T-helper 2 cell treated with Interferon-gamma antibody and Interleukin-4, amounts not matched to agents 5 μg/mL and 100 μg/mL, for 36 hours (primary cell): ENCODE measurements around the gene NPIPA1.
"Not testable (repeated sequence)": the region's sequence is repeated elsewhere in the genome, so short reads cannot be mapped to it uniquely, and the experiment has no call there.

Experiments used
- DNase-seq: peaks from one replicate; pipeline ENCODE4 v3.0.0; 2021; ENCODE audit warnings: low spot score
- H3K27ac Mint-ChIP-seq: one replicate; pipeline ENCODE4 v1.8.0; 2021; ENCODE audit warnings: mild to moderate bottlenecking, mixed read lengths
- H3K27me3 Mint-ChIP-seq: one replicate; pipeline ENCODE4 v1.8.0; 2021; ENCODE audit warnings: low read depth, mixed read lengths
- H3K36me3 Mint-ChIP-seq: one replicate; pipeline ENCODE4 v1.8.0; 2021; ENCODE audit warnings: low read depth, mixed read lengths
- H3K4me1 Mint-ChIP-seq: one replicate; pipeline ENCODE4 v1.8.0; 2021; ENCODE audit warnings: low read depth, mixed read lengths
- H3K4me3 Mint-ChIP-seq: one replicate; pipeline ENCODE4 v1.8.0; 2022; ENCODE audit warnings: mild to moderate bottlenecking, moderate library complexity, mixed read lengths
- H3K9me3 Mint-ChIP-seq: one replicate; pipeline ENCODE4 v1.8.0; 2021; ENCODE audit warnings: mixed read lengths

NPIPA1 gene

DNA sequence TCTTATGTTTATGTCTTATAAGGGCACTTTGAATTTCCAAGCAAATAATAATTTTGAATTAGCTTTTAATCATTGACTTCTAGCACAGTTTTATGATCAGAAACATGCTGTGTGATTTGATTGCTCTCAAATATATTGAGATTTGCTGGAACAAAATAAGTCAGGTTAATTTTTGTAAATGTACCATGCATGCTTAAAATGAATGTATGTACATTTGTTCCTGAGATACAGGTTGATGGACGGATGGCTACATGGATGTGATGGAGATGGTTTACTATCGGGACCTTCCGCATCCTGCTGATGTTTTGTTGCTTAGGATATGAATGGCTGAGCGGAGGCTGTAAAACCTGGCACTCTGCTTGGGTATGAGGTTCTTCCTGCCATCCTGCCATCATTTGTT is at the start of gene NPIPA1:
Gene NPIPA1 (plus strand): TSS at position 301 of the 400 bp plus-strand sequence. CDS start 0 bp downstream, at position 301.
- not testable (repeated sequence) for H3K4me1 Mint-ChIP-seq, H3K9me3 Mint-ChIP-seq, DNase-seq, H3K27me3 Mint-ChIP-seq, H3K4me3 Mint-ChIP-seq, H3K36me3 Mint-ChIP-seq, H3K27ac Mint-ChIP-seq

DNA sequence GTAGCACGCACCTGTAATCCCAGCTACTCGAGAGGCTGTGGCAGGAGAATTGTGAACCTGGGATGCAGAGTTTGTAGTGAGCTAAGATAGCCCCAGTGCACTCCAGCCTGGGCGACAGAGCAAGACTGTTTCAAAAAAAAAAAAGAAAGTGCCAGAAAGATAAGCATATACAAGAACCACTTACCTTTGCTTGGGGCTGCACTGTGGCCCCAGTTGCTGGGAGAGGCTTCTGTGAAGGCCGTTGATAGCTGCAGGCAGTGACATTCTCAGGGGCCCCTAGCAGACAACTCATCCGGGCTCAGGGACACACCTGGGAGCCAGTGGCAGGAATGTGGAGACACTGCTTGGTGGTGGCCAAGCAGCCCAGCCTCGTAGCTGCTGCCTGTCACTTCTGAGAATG is 45.1 kb upstream of the NPIPA1 start:
- not testable (repeated sequence) for H3K9me3 Mint-ChIP-seq, DNase-seq, H3K27ac Mint-ChIP-seq, H3K36me3 Mint-ChIP-seq, H3K4me1 Mint-ChIP-seq, H3K27me3 Mint-ChIP-seq, H3K4me3 Mint-ChIP-seq

DNA sequence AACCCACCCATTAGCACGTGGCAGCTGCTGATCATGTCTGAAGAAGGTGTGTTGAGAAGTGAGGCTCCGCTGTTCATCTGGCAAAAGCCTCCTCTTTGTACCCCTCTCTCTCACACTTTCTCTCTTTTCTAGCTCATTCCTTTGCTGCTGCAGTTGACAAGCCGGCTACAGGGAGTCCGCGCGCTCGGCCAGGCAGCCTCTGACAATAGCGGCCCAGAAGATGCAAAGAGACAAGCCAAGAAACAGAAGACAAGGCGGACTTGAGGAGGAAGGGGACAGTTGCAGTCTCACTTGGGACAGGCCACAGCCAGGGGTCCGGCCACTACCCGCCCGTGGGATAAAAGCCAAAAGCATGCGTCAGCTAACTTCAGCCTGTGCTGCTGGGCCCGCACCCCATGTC is 41.9 kb upstream of the NPIPA1 start:
- H3K4me1 Mint-ChIP-seq, H3K27me3 Mint-ChIP-seq, H3K4me3 Mint-ChIP-seq, H3K9me3 Mint-ChIP-seq, H3K27ac Mint-ChIP-seq, DNase-seq, H3K36me3 Mint-ChIP-seq: not testable (repeated sequence)

DNA sequence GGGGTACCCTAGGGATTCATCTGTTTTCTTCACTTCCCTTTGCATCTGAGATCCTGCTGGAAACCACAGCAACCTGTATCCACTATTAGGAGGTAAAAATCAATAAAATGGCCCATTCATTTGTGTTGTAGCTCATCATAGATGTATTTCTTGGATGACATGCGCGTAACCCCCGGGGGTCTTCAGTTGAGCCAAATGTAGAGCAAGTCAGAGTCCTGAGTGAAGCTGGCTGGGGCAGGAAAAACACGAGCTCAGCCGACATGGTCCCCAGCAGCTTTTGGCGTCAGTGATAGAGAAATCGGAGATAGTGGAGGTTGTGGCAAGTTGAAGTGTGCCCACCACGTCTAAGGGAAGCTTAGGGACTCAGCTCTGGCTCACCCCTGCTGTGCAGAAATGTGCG is 41.2 kb upstream of the NPIPA1 start:
- not testable (repeated sequence) for H3K36me3 Mint-ChIP-seq, H3K4me3 Mint-ChIP-seq, H3K4me1 Mint-ChIP-seq, DNase-seq, H3K27ac Mint-ChIP-seq, H3K27me3 Mint-ChIP-seq, H3K9me3 Mint-ChIP-seq

DNA sequence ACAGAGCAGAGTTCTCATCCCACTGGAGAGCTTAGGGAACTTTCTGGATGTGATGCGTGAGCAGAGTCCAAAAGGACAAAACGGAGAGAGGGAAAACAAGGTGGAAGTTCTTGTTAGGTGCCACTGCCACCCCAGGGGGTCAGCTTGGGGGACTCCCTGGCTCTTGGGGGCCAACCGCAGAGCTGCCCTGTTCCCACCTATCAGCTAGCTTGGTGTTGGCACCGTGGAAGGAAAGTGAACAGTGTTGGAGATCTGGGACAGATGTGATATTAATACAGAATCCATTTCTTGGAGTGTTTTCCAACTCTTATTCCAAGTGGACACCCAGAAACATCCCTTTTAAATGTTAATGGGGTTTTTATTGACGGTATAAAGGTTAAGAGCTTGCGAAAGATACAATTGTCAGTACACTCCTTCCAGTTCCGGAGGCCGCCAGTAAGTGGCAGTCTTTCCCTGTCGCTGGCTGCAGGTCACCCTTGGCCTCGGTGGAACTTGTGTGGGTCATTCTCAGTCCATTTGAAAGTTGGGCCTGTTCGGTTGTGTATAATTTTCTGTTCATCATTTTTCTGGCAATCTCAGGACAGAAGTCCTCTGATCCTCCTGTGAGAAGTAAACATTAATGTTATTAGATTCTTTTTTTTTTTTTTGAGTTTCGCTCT is 40.1 kb upstream of the NPIPA1 start:
- not testable (repeated sequence) for DNase-seq, H3K27ac Mint-ChIP-seq, H3K27me3 Mint-ChIP-seq, H3K4me1 Mint-ChIP-seq, H3K4me3 Mint-ChIP-seq, H3K9me3 Mint-ChIP-seq, H3K36me3 Mint-ChIP-seq

DNA sequence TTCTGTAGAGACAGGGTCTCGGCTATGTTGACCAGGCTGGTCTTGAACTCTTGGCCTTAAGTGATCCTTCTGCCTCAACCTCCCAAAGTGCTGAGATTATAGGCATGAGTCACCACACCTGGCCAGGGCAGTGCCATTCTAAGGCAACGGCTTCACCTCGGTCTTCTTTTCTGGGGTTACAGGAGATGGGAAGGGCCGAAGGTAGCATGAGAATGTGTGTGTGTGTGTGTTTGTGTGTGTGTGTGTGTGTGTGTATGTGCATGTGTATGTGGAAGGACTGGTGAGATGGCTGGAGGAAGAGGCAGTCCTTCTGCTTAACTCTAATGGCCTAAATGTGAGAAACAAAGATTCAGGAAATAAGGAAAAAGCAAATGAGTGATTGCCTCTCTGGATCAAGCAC is 39.1 kb upstream of the NPIPA1 start:
- H3K27me3 Mint-ChIP-seq, H3K27ac Mint-ChIP-seq, H3K9me3 Mint-ChIP-seq, DNase-seq, H3K36me3 Mint-ChIP-seq, H3K4me3 Mint-ChIP-seq, H3K4me1 Mint-ChIP-seq: not testable (repeated sequence)

DNA sequence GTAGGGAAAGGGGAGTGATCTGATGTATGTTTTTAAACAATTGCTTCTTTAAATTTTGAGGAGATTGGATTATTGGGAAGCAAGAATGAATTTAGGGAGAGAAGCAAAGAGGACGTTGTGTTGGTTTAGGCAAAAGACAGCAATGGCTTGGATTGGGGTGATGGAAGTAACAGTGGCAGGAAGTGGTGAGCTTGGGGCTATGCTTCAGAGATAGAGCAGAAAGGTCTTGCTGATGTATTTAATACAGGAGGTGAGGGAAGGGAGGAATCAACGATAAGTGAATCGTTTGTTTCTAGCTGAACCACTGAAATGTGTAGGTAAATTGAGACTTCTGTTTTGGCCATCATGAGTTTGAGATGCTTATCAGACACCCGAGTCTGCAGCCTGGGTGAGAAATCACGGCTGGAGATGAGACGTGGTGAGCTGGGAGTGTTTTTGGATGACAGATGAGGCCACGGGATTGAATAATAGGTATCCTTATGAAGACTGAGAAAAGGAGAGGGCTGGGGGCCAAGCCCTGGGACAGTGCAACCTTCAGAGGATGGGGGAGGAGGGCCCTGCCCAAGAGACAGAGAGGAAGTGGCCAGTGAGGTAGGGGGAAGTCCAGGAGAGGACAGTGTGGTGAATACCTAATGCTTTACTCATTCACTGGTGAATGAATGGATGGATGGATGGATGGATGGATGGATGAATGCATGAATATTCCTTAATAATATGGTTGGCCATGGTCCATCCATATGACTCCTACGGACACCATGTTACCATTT is 33.9 kb upstream of the NPIPA1 start:
- peak overlapping the region; percentile 45 for H3K27ac Mint-ChIP-seq
- peak overlapping the region; percentile 46 for H3K4me3 Mint-ChIP-seq
- H3K4me1 Mint-ChIP-seq, H3K27me3 Mint-ChIP-seq, H3K9me3 Mint-ChIP-seq, H3K36me3 Mint-ChIP-seq: not testable (repeated sequence)
- DNase-seq, result peak; percentile 17

DNA sequence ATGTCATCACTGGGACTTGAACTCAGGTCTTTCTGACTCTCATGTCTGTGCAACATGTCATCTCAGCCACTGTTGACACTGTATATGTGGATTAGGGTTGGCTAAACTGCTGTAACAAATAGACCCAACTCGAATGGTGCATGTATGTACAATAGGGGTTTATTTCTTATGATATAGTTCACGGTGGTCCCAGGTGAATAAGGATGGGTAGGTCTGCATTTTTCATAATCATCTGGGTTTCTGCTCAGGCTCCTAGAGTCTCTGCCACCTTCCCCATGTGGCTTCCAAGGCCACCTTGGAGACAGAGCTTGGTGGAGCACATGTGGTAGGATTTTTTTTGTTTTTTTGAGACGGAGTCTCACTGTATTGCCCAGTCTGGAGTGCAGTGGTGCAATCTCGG is 27.5 kb upstream of the NPIPA1 start:
- H3K4me3 Mint-ChIP-seq, H3K27me3 Mint-ChIP-seq, DNase-seq, H3K4me1 Mint-ChIP-seq, H3K27ac Mint-ChIP-seq, H3K36me3 Mint-ChIP-seq, H3K9me3 Mint-ChIP-seq: not testable (repeated sequence)

DNA sequence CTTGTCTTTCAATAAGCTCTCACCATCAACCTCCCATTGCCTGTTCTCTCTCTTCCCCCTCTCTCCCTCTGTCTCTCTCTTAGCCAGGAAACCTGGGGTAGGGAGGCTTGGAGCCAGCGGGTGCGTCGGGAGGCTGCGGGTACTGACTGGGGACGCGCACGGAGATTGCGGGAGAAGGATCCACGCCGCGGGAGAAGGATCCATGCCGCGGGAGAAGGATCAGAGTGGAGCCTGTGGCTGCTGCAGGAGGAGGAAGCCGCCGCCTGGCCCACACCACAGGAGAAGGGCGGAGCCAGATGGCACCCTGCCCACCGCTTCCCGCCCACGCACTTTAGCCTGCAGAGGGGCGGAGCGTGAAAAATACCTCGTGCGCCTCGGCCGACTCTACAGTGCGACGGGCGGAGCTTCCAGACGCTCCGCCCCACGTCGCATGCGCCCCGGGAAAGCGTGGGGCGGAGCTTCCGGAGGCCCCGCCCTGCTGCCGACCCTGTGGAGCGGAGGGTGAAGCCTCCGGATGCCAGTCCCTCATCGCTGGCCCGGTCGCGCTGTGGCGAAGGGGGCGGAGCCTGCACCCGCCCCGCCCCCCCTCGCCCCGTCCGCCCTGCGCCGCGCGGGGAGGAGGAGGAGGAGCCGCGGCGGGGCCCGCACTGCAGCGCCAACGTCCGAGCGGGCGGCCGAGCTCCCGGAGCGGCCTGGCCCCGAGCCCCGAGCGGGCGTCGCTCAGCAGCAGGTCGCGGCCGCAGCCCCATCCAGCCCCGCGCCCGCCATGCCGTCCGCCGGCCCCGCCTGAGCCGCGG is 26.2 kb upstream of the NPIPA1 start:
- not testable (repeated sequence) for H3K9me3 Mint-ChIP-seq, H3K36me3 Mint-ChIP-seq, H3K4me3 Mint-ChIP-seq, H3K4me1 Mint-ChIP-seq, H3K27me3 Mint-ChIP-seq, H3K27ac Mint-ChIP-seq, DNase-seq

DNA sequence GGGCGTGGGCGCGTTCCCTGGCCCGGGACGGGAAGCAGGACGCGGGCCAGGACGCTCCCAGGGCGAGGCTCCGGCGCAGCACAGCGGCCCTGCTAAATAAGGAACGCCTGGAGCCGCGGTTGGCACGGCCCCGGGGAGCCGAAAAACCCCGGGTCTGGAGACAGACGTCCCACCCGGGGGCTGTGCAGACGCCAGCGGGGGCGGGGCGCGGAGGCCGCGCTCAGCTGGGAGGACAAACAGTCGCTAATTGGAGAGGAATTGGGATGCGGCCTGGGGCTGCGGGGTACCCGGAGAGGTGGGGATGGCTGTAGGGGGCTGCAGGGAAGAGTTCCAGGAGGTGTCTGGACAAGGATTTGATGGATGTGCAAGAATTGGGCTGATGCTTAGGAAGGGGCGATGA is 25.3 kb upstream of the NPIPA1 start:
- H3K27ac Mint-ChIP-seq, H3K36me3 Mint-ChIP-seq, H3K4me1 Mint-ChIP-seq, H3K27me3 Mint-ChIP-seq, H3K9me3 Mint-ChIP-seq: not testable (repeated sequence)
- peak overlapping the region; percentile 77 for H3K4me3 Mint-ChIP-seq
- peak; percentile 42 for DNase-seq

DNA sequence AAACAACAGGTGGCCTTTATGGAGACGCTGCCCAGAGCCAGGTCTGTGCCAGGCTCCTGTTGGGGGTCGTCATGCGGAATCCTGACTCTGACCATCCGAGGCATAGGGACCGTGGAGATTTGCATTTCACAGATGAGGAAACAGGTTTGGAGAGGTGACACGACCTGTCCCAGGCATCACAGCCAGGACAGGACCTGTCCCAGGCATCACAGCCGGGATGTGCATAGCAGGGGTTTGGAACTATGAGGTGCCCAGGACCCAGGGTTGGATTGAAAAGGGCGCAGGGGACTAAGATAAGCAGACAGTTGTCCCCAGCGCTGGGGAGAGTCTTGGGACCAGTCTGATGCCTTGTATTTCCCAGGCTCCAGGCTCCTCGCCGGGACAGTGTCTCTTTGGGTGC is 24.7 kb upstream of the NPIPA1 start:
- H3K4me1 Mint-ChIP-seq, DNase-seq, H3K4me3 Mint-ChIP-seq, H3K36me3 Mint-ChIP-seq, H3K27ac Mint-ChIP-seq, H3K27me3 Mint-ChIP-seq, H3K9me3 Mint-ChIP-seq: not testable (repeated sequence)

DNA sequence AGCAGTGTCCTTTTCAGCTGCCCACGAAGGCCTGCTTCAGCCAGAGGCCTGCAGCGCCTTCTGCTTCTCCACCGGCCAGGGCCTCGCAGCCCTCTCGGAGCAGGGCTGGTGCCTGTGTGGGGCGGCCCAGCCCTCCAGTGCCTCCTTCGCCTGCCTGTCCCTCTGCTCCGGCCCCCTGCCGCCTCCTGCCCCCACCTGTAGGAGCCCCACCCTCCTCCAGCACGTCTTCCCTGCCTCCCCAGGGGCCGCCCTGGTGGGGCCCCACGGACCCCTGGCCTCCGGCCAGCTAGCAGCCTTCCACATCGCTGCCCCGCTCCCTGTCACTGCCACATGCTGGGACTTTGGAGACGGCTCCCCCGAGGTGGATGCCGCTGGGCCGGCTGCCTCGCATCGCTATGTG is 18.7 kb upstream of the NPIPA1 start:
- not testable (repeated sequence) for H3K4me3 Mint-ChIP-seq, H3K36me3 Mint-ChIP-seq, H3K27ac Mint-ChIP-seq, DNase-seq, H3K4me1 Mint-ChIP-seq, H3K27me3 Mint-ChIP-seq, H3K9me3 Mint-ChIP-seq

DNA sequence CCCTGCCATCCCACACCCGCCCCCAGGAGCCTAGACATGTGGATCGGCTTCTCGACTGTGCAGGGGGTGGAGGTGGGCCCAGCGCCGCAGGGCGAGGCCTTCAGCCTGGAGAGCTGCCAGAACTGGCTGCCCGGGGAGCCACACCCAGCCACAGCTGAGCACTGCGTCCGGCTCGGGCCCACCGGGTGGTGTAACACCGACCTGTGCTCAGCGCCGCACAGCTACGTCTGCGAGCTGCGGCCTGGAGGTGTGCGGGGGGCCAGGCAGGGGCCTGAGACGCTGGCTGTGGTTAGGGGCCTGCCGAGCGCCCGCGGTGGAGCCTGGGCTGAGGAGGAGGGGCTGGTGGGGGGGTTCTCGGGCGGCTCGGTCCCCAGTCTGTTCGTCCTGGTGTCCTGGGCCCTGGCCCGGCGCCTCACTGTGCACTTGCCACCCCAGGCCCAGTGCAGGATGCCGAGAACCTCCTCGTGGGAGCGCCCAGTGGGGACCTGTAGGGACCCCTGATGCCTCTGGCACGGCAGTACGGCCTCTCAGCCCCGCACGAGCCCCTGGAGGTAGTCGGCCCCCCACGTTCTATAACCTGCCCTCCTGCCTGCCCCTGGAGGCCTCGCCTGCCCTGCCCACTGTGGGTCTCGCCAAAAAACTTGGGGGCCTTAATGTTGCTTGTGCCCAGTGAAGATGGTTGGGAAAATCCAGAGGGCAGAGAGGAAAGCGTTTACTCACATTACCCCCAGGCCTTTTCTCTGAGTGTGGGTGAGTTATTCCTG is 17.2 kb upstream of the NPIPA1 start:
- H3K9me3 Mint-ChIP-seq, H3K4me1 Mint-ChIP-seq, H3K4me3 Mint-ChIP-seq, H3K27me3 Mint-ChIP-seq, H3K27ac Mint-ChIP-seq, H3K36me3 Mint-ChIP-seq, DNase-seq: not testable (repeated sequence)

DNA sequence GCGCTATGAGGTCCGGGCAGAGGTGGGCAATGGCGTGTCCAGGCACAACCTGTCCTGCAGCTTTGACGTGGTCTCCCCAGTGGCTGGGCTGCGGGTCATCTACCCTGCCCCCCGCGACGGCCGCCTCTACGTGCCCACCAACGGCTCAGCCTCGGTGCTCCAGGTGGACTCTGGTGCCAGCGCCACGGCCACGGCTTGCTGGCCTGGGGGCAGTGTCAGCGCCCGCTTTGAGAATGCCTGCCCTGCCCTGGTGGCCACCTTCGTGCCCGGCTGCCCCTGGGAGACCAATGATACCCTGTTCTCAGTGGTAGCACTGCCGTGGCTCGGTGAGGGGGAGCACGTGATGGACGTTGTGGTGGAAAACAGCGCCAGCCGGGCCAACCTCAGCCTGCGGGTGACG is 15.0 kb upstream of the NPIPA1 start:
- H3K27ac Mint-ChIP-seq, H3K4me3 Mint-ChIP-seq, H3K27me3 Mint-ChIP-seq, H3K9me3 Mint-ChIP-seq, H3K4me1 Mint-ChIP-seq, DNase-seq, H3K36me3 Mint-ChIP-seq: not testable (repeated sequence)
